B cell (primary cell): Measurements from ENCODE around the gene LAMP2. TPM values are rescaled to one million over a fixed set of nuclear protein-coding genes. Genes with fewer than 3 reads are reported as not detected.
A peak's percentile ranks its signal among the peaks of the same experiment; 100 is the strongest.

Experiments
- ATAC-seq: fragments of 200-7000 bp; cut with Tn5 transposase; one replicate; pipeline ENCODE4 v1.10.0; 2021; ENCODE audit warnings: low read depth, mild to moderate bottlenecking, moderate number of reproducible peaks, moderate library complexity
- CTCF ChIA-PET: fragments of 350-600 bp; sonication (Branson Sonifier 250); formaldehyde crosslinking; loops from one replicate; lab custom pipeline; 2021; ENCODE audit warnings: antibody characterized with exemption, inconsistent platforms; lab: Charles Lee
- POLR2A ChIA-PET: fragments of 350-600 bp; sonication (Branson Sonifier 250); formaldehyde crosslinking; loops from one replicate; lab custom pipeline; 2021; ENCODE audit warnings: antibody characterized with exemption; lab: Charles Lee
- DNase-seq: peaks from one replicate; pipeline ENCODE4 v3.0.0; 2013
- H2AFZ ChIP-seq: 2 replicates; pipeline ENCODE4 v1.6.1; 2012; ENCODE audit warnings: mild to moderate bottlenecking, low read depth, low read length; ENCODE audit not compliant: insufficient read depth, poor library complexity, severe bottlenecking
- H3K27ac ChIP-seq, 2 donors: 1 replicate in 1 of 2; 2 replicates in 1 of 2; pipeline ENCODE4 v1.5.1; 2012 to 2013; ENCODE audit warnings: low read length in 2 of 2, mild to moderate bottlenecking in 2 of 2, moderate library complexity in 1 of 2
- H3K27me3 ChIP-seq, 4 experiments: fragments of 200-600 bp in 1 of 4; sonication (generic) in 1 of 4; replicated peaks in 1 of 4; 1 replicate in 2 of 4; 2 replicates in 2 of 4; pipeline versions ENCODE4 v1.6.1 to v1.7.0; 2013 to 2016; ENCODE audit warnings: low read length in 3 of 4, mild to moderate bottlenecking in 2 of 4, mixed read lengths in 1 of 4, moderate library complexity in 1 of 4; ENCODE audit not compliant: insufficient read depth in 4 of 4, control insufficient read depth in 3 of 4; ENCODE audit errors: control extremely low read depth in 1 of 4
- H3K36me3 ChIP-seq, 2 experiments: replicated peaks in 1 of 2; 1 replicate in 1 of 2; 2 replicates in 1 of 2; pipeline versions ENCODE4 v1.6.1 to v1.7.1; 2013; ENCODE audit warnings: low read length in 1 of 2; ENCODE audit not compliant: insufficient read depth in 2 of 2, control insufficient read depth in 1 of 2; ENCODE audit errors: control extremely low read depth in 1 of 2, extremely low read depth in 1 of 2
- H3K4me1 ChIP-seq, 2 donors: fragments of 200-600 bp in 1 of 2; sonication (generic) in 1 of 2; 1 replicate in 1 of 2; 2 replicates in 1 of 2; pipeline versions ENCODE4 v1.5.1 to v1.6.1; 2013 to 2017; ENCODE audit warnings: low read length in 2 of 2; ENCODE audit not compliant: control insufficient read depth in 2 of 2, insufficient read depth in 2 of 2
- H3K4me2 ChIP-seq: replicated peaks from 2 replicates; pipeline ENCODE3; 2012; ENCODE audit warnings: mild to moderate bottlenecking, low read depth, low read length; ENCODE audit not compliant: poor library complexity, severe bottlenecking
- H3K4me3 ChIP-seq, 5 experiments: fragments of 200-600 bp in 1 of 5; sonication (generic) in 1 of 5; 1 replicate in 3 of 5; 2 replicates in 2 of 5; pipeline versions ENCODE4 v1.5.1 to v1.7.0; 2011 to 2016; ENCODE audit warnings: low read length in 4 of 5, mild to moderate bottlenecking in 4 of 5, low read depth in 2 of 5, control low read depth in 1 of 5, moderate library complexity in 1 of 5; ENCODE audit not compliant: insufficient read depth in 1 of 5; ENCODE audit errors: control extremely low read depth in 1 of 5, extremely low read depth in 1 of 5
- H3K79me2 ChIP-seq: fragments of 200-600 bp; sonication (generic); one replicate; pipeline ENCODE4 v1.6.0; 2016; ENCODE audit warnings: low read length; ENCODE audit not compliant: control insufficient read depth, insufficient read depth
- H3K9ac ChIP-seq: fragments of 200-600 bp; sonication (generic); 2 replicates; pipeline ENCODE4 v1.6.1; 2017; ENCODE audit warnings: mild to moderate bottlenecking, low read length, moderate library complexity
- H3K9me3 ChIP-seq, 3 donors: one replicate each; pipeline versions ENCODE4 v1.6.1 to v1.7.1; 2013; ENCODE audit warnings: low read length in 2 of 3; ENCODE audit not compliant: control insufficient read depth in 2 of 3, insufficient read depth in 1 of 3; ENCODE audit errors: control extremely low read depth in 1 of 3
- H4K20me1 ChIP-seq: 2 replicates; pipeline ENCODE4 v1.6.0; 2012; ENCODE audit warnings: mild to moderate bottlenecking, low read length; ENCODE audit not compliant: insufficient read depth, control insufficient read depth, poor library complexity, severe bottlenecking
- H3K27ac Mint-ChIP-seq: one replicate; pipeline ENCODE4 v1.8.0; 2021; ENCODE audit warnings: mixed read lengths
- H3K27me3 Mint-ChIP-seq: one replicate; pipeline ENCODE4 v1.8.0; 2021; ENCODE audit warnings: mixed read lengths
- H3K4me1 Mint-ChIP-seq: one replicate; pipeline ENCODE4 v1.8.0; 2021; ENCODE audit warnings: mixed read lengths
- H3K4me3 Mint-ChIP-seq: one replicate; pipeline ENCODE4 v1.8.0; 2021; ENCODE audit warnings: mixed read lengths
- H3K9me3 Mint-ChIP-seq: one replicate; pipeline ENCODE4 v1.8.0; 2022; ENCODE audit warnings: mixed read lengths; ENCODE audit not compliant: insufficient read depth
- CTCF ChIP-seq: fragments of 200-600 bp; IDR thresholded peaks from one replicate; pipeline ENCODE4 v1.8.0; 2022; ENCODE audit warnings: antibody characterized with exemption, mild to moderate bottlenecking
- EZH2 ChIP-seq: IDR thresholded peaks from 2 replicates; pipeline ENCODE4 v1.6.1; 2012; ENCODE audit warnings: borderline replicate concordance, low read depth, mild to moderate bottlenecking, moderate library complexity, low read length; ENCODE audit not compliant: insufficient read depth, poor library complexity, severe bottlenecking
- WGBS: methylation state at CpG from one replicate; pipeline ENCODE4 v1.1.5; 2013; ENCODE audit warnings: missing lambda C conversion rate; ENCODE audit not compliant: insufficient coverage; 5-methylcytosine and 5-hydroxymethylcytosine counted together
- intact Hi-C: fragments of 100-400 bp; cut with micrococcal nuclease; formaldehyde crosslinking; loops from one replicate; pipeline ENCODE4 v1.10.0; 2022
- polyA plus RNA-seq: library from polyadenylated mRNA; depleted of rRNA; stranded (reverse); fragments of >200 nt; gene quantifications from 2 replicates; pipeline ENCODE4 v1.2.3, GENCODE V29; 2012
- total RNA-seq, 2 donors: library from RNA; stranded (reverse); fragments of 120-200 nt in 1 of 2; gene quantifications; 1 replicate in 1 of 2; 2 replicates in 1 of 2; pipeline versions ENCODE4 v1.2.3 to v1.2.4, GENCODE V29; 2013 to 2022

The LAMP2 gene
- total and polyA plus RNA-seq, 2 donors (not counting 1 experiment from before 2014, with no cell fraction given), result 11.2 to 37.1 TPM

GRCh38 chrX:120485315-120485637 is 16.2 kb upstream of the LAMP2 start:
- DNase-seq (no peak), ATAC-seq (peak; percentile 5)
- no peaks in the 10 kb centered on the region for H3K79me2 ChIP-seq
- no peaks in the 10 kb centered on the region for H3K36me3 ChIP-seq
- no CpG with 5 or more reads among the region's 3 CpGs for WGBS
- H2AFZ ChIP-seq, result peak overlapping the region; percentile 80
- TF ChIP-seq CTCF, result no peak
- TF ChIP-seq EZH2, result no peak
- ChIA-PET POLR2A (interaction anchor here (0.7 to 1.1 kb wide), 2 partner anchors 13 to 76 kb away, joined by 3 to 4 read pairs; partner anchors contain the start of gene CUL4B), CTCF (interaction anchor here (1.0 to 1.9 kb wide), 5 partner anchors 10 to 179 kb away, joined by 3 to 5 read pairs (median 5); no protein-coding TSS in a partner anchor)
- H3K9ac ChIP-seq, result peak overlapping the region; percentile 75
- no peaks in the 10 kb centered on the region for H3K9me3 ChIP-seq
- Mint-ChIP-seq H3K4me3 (peak overlapping the region; percentile 92), H3K27me3 (no peaks in the 10 kb centered on the region), H3K4me1 (peaks cover 13% of the 10 kb centered on the region), H3K9me3 (no peaks in the 10 kb centered on the region), H3K27ac (peak overlapping the region; percentile 95)
- peak overlapping the region; percentile 19 to 86 (median 69) for H3K4me3 ChIP-seq
- H3K27ac ChIP-seq, result no peak overlapping the region
- peak overlapping the region; percentile 66 for H3K4me2 ChIP-seq
- H3K4me1 ChIP-seq, result peaks cover 7% of the 10 kb centered on the region in 2 donors
- intact Hi-C loops, result loop anchor here (1.0 kb wide), 1 partner anchor 16 kb away; the partner anchor contains the start of gene LAMP2
- H4K20me1 ChIP-seq, result no peaks in the 10 kb centered on the region
- no peaks in the 10 kb centered on the region for H3K27me3 ChIP-seq

GRCh38 chrX:120477453-120477852 is 8.4 kb upstream of the LAMP2 start:
- no peak for ATAC-seq

More at GRCh38 chrX:120477453-120477852, 8.4 kb upstream of the LAMP2 start:
- no peak for DNase-seq
- TF ChIP-seq EZH2 (no peak), CTCF (no peak)
- ChIA-PET POLR2A (no interaction called here), CTCF (interaction anchor here (1.0 kb wide), 1 partner anchor 226 kb away, joined by 3 read pairs; no protein-coding TSS in a partner anchor)
- Histone ChIP-seq H2AFZ (no peak overlapping the region), H3K4me1 (no peaks in the 10 kb centered on the region), H3K4me3 (no peak overlapping the region), H4K20me1 (no peaks in the 10 kb centered on the region), H3K27ac (no peak overlapping the region), H3K9me3 (no peaks in the 10 kb centered on the region), H3K36me3 (no peaks in the 10 kb centered on the region), H3K4me2 (no peak overlapping the region), H3K27me3 (no peaks in the 10 kb centered on the region), H3K9ac (no peak overlapping the region), H3K79me2 (no peaks in the 10 kb centered on the region)
- WGBS, result 90% methylated on average over 2 of the region's 3 CpGs
- Mint-ChIP-seq H3K27me3 (no peaks in the 10 kb centered on the region), H3K9me3 (no peaks in the 10 kb centered on the region), H3K4me3 (no peak overlapping the region), H3K27ac (no peak overlapping the region), H3K4me1 (no peaks in the 10 kb centered on the region)
- intact Hi-C loops, result loop anchor here (10.0 kb wide), 1 partner anchor 173 kb away; no protein-coding TSS in a partner anchor
